ENCODE results near the gene TNP2.

The TNP2 gene

GRCh38 chr16:11276896-11277593 lies 7.9 kb upstream of the TNP2 start:
- Histone ChIP-seq H3K4me1 (ENCODE audit: control insufficient read depth, insufficient read depth, low read length, poor library complexity, severe bottlenecking) (no peaks in the 10 kb centered on the region), H3K4me3 (ENCODE audit: insufficient read depth, low read depth, low read length, poor library complexity, severe bottlenecking) (no peak overlapping the region), H3K27ac (ENCODE audit: insufficient read depth, low read length, poor library complexity, severe bottlenecking) (no peak overlapping the region), H3K36me3 (ENCODE audit: control insufficient read depth, insufficient read depth, low read length) (no peaks in the 10 kb centered on the region), H3K9me3 (ENCODE audit: control insufficient read depth, low read length) (no peaks in the 10 kb centered on the region), H3K27me3 (replicated peaks; ENCODE audit: control insufficient read depth, insufficient read depth, low read length, poor library complexity, severe bottlenecking) (no peaks in the 10 kb centered on the region)
- DNase-seq = no peak

GRCh38 chr16:11276143-11276895 lies 7.2 kb upstream of the TNP2 start, which contains the start of gene PRM2:
Gene PRM2, minus strand, starts transcription at chr16:11276480. Its CDS starts 110 bp downstream, at chr16:11276370.
- H3K4me1 ChIP-seq (ENCODE audit: control insufficient read depth, insufficient read depth, low read length, poor library complexity, severe bottlenecking) = no peaks in the 10 kb centered on the region

GRCh38 chr16:11274964-11275363 lies 5.8 kb upstream of the TNP2 start:
- Histone ChIP-seq H3K4me1 (ENCODE audit: control insufficient read depth, insufficient read depth, low read length, poor library complexity, severe bottlenecking) (no peaks in the 10 kb centered on the region), H3K27ac (ENCODE audit: insufficient read depth, low read length, poor library complexity, severe bottlenecking) (no peak overlapping the region), H3K27me3 (replicated peaks; ENCODE audit: control insufficient read depth, insufficient read depth, low read length, poor library complexity, severe bottlenecking) (no peaks in the 10 kb centered on the region), H3K4me3 (ENCODE audit: insufficient read depth, low read depth, low read length, poor library complexity, severe bottlenecking) (no peak overlapping the region), H3K36me3 (ENCODE audit: control insufficient read depth, insufficient read depth, low read length) (no peaks in the 10 kb centered on the region), H3K9me3 (ENCODE audit: control insufficient read depth, low read length) (no peaks in the 10 kb centered on the region)
- no peak for DNase-seq

More at GRCh38 chr16:11276143-11276895, 7.2 kb upstream of the TNP2 start, which contains the start of gene PRM2:
- no peaks in the 10 kb centered on the region for H3K9me3 ChIP-seq (ENCODE audit: control insufficient read depth, low read length)
- no peaks in the 10 kb centered on the region for H3K27me3 ChIP-seq (replicated peaks; ENCODE audit: control insufficient read depth, insufficient read depth, low read length, poor library complexity, severe bottlenecking)
- H3K27ac ChIP-seq (ENCODE audit: insufficient read depth, low read length, poor library complexity, severe bottlenecking) = no peak within 1 kb of the TSS
- H3K36me3 ChIP-seq (ENCODE audit: control insufficient read depth, insufficient read depth, low read length) = no peaks in the 10 kb centered on the region
- H3K4me3 ChIP-seq (ENCODE audit: insufficient read depth, low read depth, low read length, poor library complexity, severe bottlenecking) = no peak within 1 kb of the TSS
- no peak for DNase-seq

GRCh38 chr16:11273721-11274324 lies 4.7 kb upstream of the TNP2 start:
- no peak overlapping the region for H3K27ac ChIP-seq (ENCODE audit: insufficient read depth, low read length, poor library complexity, severe bottlenecking)
- no peaks in the 10 kb centered on the region for H3K4me1 ChIP-seq (ENCODE audit: control insufficient read depth, insufficient read depth, low read length, poor library complexity, severe bottlenecking)
- H3K27me3 ChIP-seq (replicated peaks; ENCODE audit: control insufficient read depth, insufficient read depth, low read length, poor library complexity, severe bottlenecking) = no peaks in the 10 kb centered on the region
- H3K4me3 ChIP-seq (ENCODE audit: insufficient read depth, low read depth, low read length, poor library complexity, severe bottlenecking) = no peak overlapping the region
- H3K9me3 ChIP-seq (ENCODE audit: control insufficient read depth, low read length) = no peaks in the 10 kb centered on the region
- no peak for DNase-seq
- H3K36me3 ChIP-seq (ENCODE audit: control insufficient read depth, insufficient read depth, low read length) = no peaks in the 10 kb centered on the region

GRCh38 chr16:11272921-11273720 lies 4.0 kb upstream of the TNP2 start, which contains the start of gene PRM3:
Gene PRM3, minus strand, starts transcription at chr16:11273629. Its CDS starts 34 bp downstream, at chr16:11273595.
- DNase-seq = no peak
- Histone ChIP-seq H3K27me3 (replicated peaks; ENCODE audit: control insufficient read depth, insufficient read depth, low read length, poor library complexity, severe bottlenecking) (no peaks in the 10 kb centered on the region), H3K4me3 (ENCODE audit: insufficient read depth, low read depth, low read length, poor library complexity, severe bottlenecking) (no peak within 1 kb of the TSS)

GRCh38 chr16:11272484-11272883 lies 3.4 kb upstream of the TNP2 start:
- no peaks in the 10 kb centered on the region for H3K9me3 ChIP-seq (ENCODE audit: control insufficient read depth, low read length)
- H3K27ac ChIP-seq (ENCODE audit: insufficient read depth, low read length, poor library complexity, severe bottlenecking) = no peak overlapping the region
- H3K4me3 ChIP-seq (ENCODE audit: insufficient read depth, low read depth, low read length, poor library complexity, severe bottlenecking) = no peak overlapping the region
- no peak for DNase-seq
- no peaks in the 10 kb centered on the region for H3K36me3 ChIP-seq (ENCODE audit: control insufficient read depth, insufficient read depth, low read length)
- no peaks in the 10 kb centered on the region for H3K27me3 ChIP-seq (replicated peaks; ENCODE audit: control insufficient read depth, insufficient read depth, low read length, poor library complexity, severe bottlenecking)
- no peaks in the 10 kb centered on the region for H3K4me1 ChIP-seq (ENCODE audit: control insufficient read depth, insufficient read depth, low read length, poor library complexity, severe bottlenecking)

More at GRCh38 chr16:11272921-11273720, 4.0 kb upstream of the TNP2 start, which contains the start of gene PRM3:
- H3K36me3 ChIP-seq (ENCODE audit: control insufficient read depth, insufficient read depth, low read length) = no peaks in the 10 kb centered on the region
- no peaks in the 10 kb centered on the region for H3K9me3 ChIP-seq (ENCODE audit: control insufficient read depth, low read length)
- no peaks in the 10 kb centered on the region for H3K4me1 ChIP-seq (ENCODE audit: control insufficient read depth, insufficient read depth, low read length, poor library complexity, severe bottlenecking)
- no peak within 1 kb of the TSS for H3K27ac ChIP-seq (ENCODE audit: insufficient read depth, low read length, poor library complexity, severe bottlenecking)

- no peaks in the 10 kb centered on the region for H3K36me3 ChIP-seq (ENCODE audit: control insufficient read depth, insufficient read depth, low read length)
- H3K4me3 ChIP-seq (ENCODE audit: insufficient read depth, low read depth, low read length, poor library complexity, severe bottlenecking) = no peak overlapping the region
- no peak overlapping the region for H3K27ac ChIP-seq (ENCODE audit: insufficient read depth, low read length, poor library complexity, severe bottlenecking)
- H3K27me3 ChIP-seq (replicated peaks; ENCODE audit: control insufficient read depth, insufficient read depth, low read length, poor library complexity, severe bottlenecking) = no peaks in the 10 kb centered on the region
- DNase-seq = no peak
- no peaks in the 10 kb centered on the region for H3K4me1 ChIP-seq (ENCODE audit: control insufficient read depth, insufficient read depth, low read length, poor library complexity, severe bottlenecking)
- H3K9me3 ChIP-seq (ENCODE audit: control insufficient read depth, low read length) = no peaks in the 10 kb centered on the region
These were observed 2.5 kb upstream of the TNP2 start for GRCh38 chr16:11271610-11272009.

- no peak for DNase-seq
- H3K4me1 ChIP-seq (ENCODE audit: control insufficient read depth, insufficient read depth, low read length, poor library complexity, severe bottlenecking) = no peaks in the 10 kb centered on the region
- H3K9me3 ChIP-seq (ENCODE audit: control insufficient read depth, low read length) = no peaks in the 10 kb centered on the region
- H3K4me3 ChIP-seq (ENCODE audit: insufficient read depth, low read depth, low read length, poor library complexity, severe bottlenecking) = no peak overlapping the region
- no peaks in the 10 kb centered on the region for H3K27me3 ChIP-seq (replicated peaks; ENCODE audit: control insufficient read depth, insufficient read depth, low read length, poor library complexity, severe bottlenecking)
- H3K36me3 ChIP-seq (ENCODE audit: control insufficient read depth, insufficient read depth, low read length) = no peaks in the 10 kb centered on the region
- H3K27ac ChIP-seq (ENCODE audit: insufficient read depth, low read length, poor library complexity, severe bottlenecking) = no peak overlapping the region
These were observed 1.6 kb upstream of the TNP2 start for GRCh38 chr16:11270602-11271162.

- DNase-seq = no peak
- no peak overlapping the region for H3K27ac ChIP-seq (ENCODE audit: insufficient read depth, low read length, poor library complexity, severe bottlenecking)
These were observed 4.0 kb downstream of the TNP2 start for GRCh38 chr16:11265124-11265523.

More at GRCh38 chr16:11265124-11265523, 4.0 kb downstream of the TNP2 start:
- Histone ChIP-seq H3K4me3 (ENCODE audit: insufficient read depth, low read depth, low read length, poor library complexity, severe bottlenecking) (no peak overlapping the region), H3K4me1 (ENCODE audit: control insufficient read depth, insufficient read depth, low read length, poor library complexity, severe bottlenecking) (peaks cover 16% of the 10 kb centered on the region), H3K27me3 (replicated peaks; ENCODE audit: control insufficient read depth, insufficient read depth, low read length, poor library complexity, severe bottlenecking) (no peaks in the 10 kb centered on the region), H3K9me3 (ENCODE audit: control insufficient read depth, low read length) (no peaks in the 10 kb centered on the region), H3K36me3 (ENCODE audit: control insufficient read depth, insufficient read depth, low read length) (no peaks in the 10 kb centered on the region)

Data from effector memory CD4-positive, alpha-beta T cell (primary cell).